Measurements from ENCODE around the gene ADCY9.

Gene ADCY9

GRCh38 chr16:3912897-3913296 lies 203.3 kb downstream of the ADCY9 start:
- no peak for DNase-seq (ENCODE audit: low read depth)
